GM10266 (cell line): Measurements from ENCODE around the gene GHR.

Experiments used
- DNase-seq: peaks from one replicate; pipeline ENCODE4 v3.0.0; 2012; ENCODE audit errors: extremely low spot score
- TF ChIP-seq, protein P1 (sequence below): IDR thresholded peaks from 2 replicates; pipeline ENCODE4 v1.5.1; 2012; ENCODE audit warnings: mild to moderate bottlenecking, low read depth; ENCODE audit not compliant: control insufficient read depth, insufficient read depth; ENCODE audit errors: missing control alignments

Gene GHR

DNA sequence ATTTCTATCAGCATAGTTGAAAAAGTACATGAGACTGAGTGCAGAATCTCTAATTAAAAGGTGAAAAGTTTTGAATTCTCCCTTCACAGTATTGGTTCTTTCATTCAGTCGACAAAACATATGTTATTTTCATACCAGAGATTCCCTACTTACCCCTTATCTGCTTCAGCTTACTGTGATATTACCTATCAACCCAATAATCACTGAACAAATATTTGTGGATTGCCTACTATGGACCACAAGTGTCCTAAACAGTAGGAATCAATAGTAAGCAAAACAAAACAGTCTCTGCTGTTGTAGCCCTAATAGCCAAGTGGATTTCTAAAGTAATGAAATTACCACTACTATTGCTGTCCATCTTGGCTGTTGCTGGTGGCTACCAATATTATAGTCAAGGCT is 344.9 kb downstream of the GHR start:
- TF ChIP-seq, protein P1, sequence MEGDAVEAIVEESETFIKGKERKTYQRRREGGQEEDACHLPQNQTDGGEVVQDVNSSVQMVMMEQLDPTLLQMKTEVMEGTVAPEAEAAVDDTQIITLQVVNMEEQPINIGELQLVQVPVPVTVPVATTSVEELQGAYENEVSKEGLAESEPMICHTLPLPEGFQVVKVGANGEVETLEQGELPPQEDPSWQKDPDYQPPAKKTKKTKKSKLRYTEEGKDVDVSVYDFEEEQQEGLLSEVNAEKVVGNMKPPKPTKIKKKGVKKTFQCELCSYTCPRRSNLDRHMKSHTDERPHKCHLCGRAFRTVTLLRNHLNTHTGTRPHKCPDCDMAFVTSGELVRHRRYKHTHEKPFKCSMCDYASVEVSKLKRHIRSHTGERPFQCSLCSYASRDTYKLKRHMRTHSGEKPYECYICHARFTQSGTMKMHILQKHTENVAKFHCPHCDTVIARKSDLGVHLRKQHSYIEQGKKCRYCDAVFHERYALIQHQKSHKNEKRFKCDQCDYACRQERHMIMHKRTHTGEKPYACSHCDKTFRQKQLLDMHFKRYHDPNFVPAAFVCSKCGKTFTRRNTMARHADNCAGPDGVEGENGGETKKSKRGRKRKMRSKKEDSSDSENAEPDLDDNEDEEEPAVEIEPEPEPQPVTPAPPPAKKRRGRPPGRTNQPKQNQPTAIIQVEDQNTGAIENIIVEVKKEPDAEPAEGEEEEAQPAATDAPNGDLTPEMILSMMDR = no peak
- DNase-seq = no peak

DNA sequence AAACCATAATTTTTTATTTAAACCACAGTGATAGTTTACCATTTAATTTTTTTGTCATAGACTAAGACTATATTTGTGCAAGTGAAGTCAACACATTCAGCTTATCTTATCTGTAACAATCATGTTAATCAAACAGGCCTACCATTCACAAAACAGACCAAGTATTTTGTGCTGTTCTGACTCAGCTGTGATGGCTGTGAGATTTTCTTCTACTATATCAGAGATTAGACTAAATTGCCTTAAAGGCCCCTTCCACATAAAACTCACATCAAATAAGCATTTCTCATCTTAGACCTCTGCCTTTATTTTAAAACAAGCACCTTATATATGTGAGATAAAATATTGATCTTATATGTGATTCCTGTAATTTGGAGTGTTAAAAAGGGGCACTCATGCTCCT is 346.8 kb downstream of the GHR start:
- DNase-seq = no peak
- TF ChIP-seq, protein P1 = no peak
